Keratinocyte (primary cell): ENCODE data around the gene ZMYM1. TPM values are rescaled to one million over a fixed set of nuclear protein-coding genes. Genes with fewer than 3 reads are reported as not detected.
"Not testable (repeated sequence)": the region's sequence is repeated elsewhere in the genome, so short reads cannot be mapped to it uniquely, and the experiment has no call there.

Experiments used
- DNase-seq: peaks from one replicate; pipeline ENCODE4 v3.0.0-alpha.2; 2011; ENCODE audit warnings: low read depth, missing footprints, low spot score
- FAIRE-seq: peaks from 2 replicates; lab custom pipeline; 2011; peaks lifted over from hg19 to GRCh38; lab: Jason Lieb, UNC
- H2AFZ ChIP-seq: 2 replicates; pipeline ENCODE4 v1.6.0; 2012; ENCODE audit warnings: low read length, control low read depth, inconsistent platforms; ENCODE audit not compliant: control insufficient read depth
- H3K27ac ChIP-seq: 2 replicates; pipeline ENCODE4 v1.5.1; 2011; ENCODE audit warnings: low read length; ENCODE audit not compliant: control insufficient read depth, insufficient read depth
- H3K27me3 ChIP-seq: 3 replicates; pipeline ENCODE4 v1.6.0; 2011; ENCODE audit warnings: low read length; ENCODE audit not compliant: control insufficient read depth, insufficient read depth; ENCODE audit errors: extremely low read depth
- H3K36me3 ChIP-seq, 2 experiments: 2 replicates in 1 of 2; 3 replicates in 1 of 2; pipeline ENCODE4 v1.5.1; 2011; ENCODE audit warnings: low read length in 2 of 2, mild to moderate bottlenecking in 1 of 2; ENCODE audit not compliant: control insufficient read depth in 2 of 2, insufficient read depth in 2 of 2; ENCODE audit errors: extremely low read depth in 1 of 2
- H3K4me1 ChIP-seq: 3 replicates; pipeline ENCODE4 v1.5.1; 2011; ENCODE audit warnings: low read length; ENCODE audit not compliant: control insufficient read depth, insufficient read depth; ENCODE audit errors: extremely low read depth
- H3K4me2 ChIP-seq: 3 replicates; pipeline ENCODE4 v1.6.0; 2011; ENCODE audit warnings: low read depth, low read length; ENCODE audit not compliant: control insufficient read depth, insufficient read depth; ENCODE audit errors: extremely low read depth
- H3K4me3 ChIP-seq, 3 experiments: fragments of 200-600 bp in 1 of 3; sonication (generic) in 1 of 3; 2 replicates in 2 of 3; 3 replicates in 1 of 3; pipeline ENCODE4 v1.5.1; 2011 to 2016; ENCODE audit warnings: low read length in 3 of 3, mild to moderate bottlenecking in 3 of 3, control low read depth in 2 of 3, inconsistent platforms in 1 of 3, low read depth in 1 of 3, mixed read lengths in 1 of 3, mixed run types in 1 of 3, moderate library complexity in 1 of 3; ENCODE audit not compliant: control insufficient read depth in 2 of 3, insufficient read depth in 2 of 3; ENCODE audit errors: extremely low read depth in 1 of 3
- H3K79me2 ChIP-seq: 2 replicates; pipeline ENCODE4 v1.6.0; 2012; ENCODE audit warnings: low read length; ENCODE audit not compliant: control insufficient read depth, insufficient read depth
- H3K9ac ChIP-seq: 3 replicates; pipeline ENCODE4 v1.6.0; 2011; ENCODE audit warnings: low read length; ENCODE audit not compliant: control insufficient read depth, insufficient read depth; ENCODE audit errors: extremely low read depth
- H3K9me1 ChIP-seq: 3 replicates; pipeline ENCODE4 v1.6.0; 2011; ENCODE audit warnings: low read length; ENCODE audit not compliant: control insufficient read depth, insufficient read depth; ENCODE audit errors: extremely low read depth
- H3K9me3 ChIP-seq: 2 replicates; pipeline ENCODE4 v1.5.1; 2012; ENCODE audit warnings: low read depth, low read length; ENCODE audit not compliant: control insufficient read depth
- H4K20me1 ChIP-seq: 3 replicates; pipeline ENCODE4 v1.6.0; 2011; ENCODE audit warnings: low read length; ENCODE audit not compliant: control insufficient read depth, insufficient read depth; ENCODE audit errors: extremely low read depth
- CTCF ChIP-seq, 3 experiments: IDR thresholded peaks in 1 of 3; conservative IDR thresholded peaks in 1 of 3; optimal IDR thresholded peaks in 1 of 3; 2 replicates in 2 of 3; 3 replicates in 1 of 3; pipeline versions ENCODE3 to v1.5.1; 2011; ENCODE audit warnings: low read length in 3 of 3, mild to moderate bottlenecking in 3 of 3, moderate library complexity in 2 of 3, control low read depth in 1 of 3, inconsistent platforms in 1 of 3; ENCODE audit not compliant: insufficient read depth in 2 of 3; ENCODE audit errors: extremely low read depth in 1 of 3
- EZH2 ChIP-seq: IDR thresholded peaks from one replicate; pipeline ENCODE4 v1.6.1; 2012; ENCODE audit warnings: inconsistent platforms, mild to moderate bottlenecking, low read length, moderate library complexity
- dilution Hi-C: fragments of 300-500 bp; cut with MboI; formaldehyde crosslinking; loops from one replicate; pipeline ENCODE4 v1.7.0; 2020; ENCODE audit warnings: low sequenced_read_pairs; ENCODE audit not compliant: extremely low pct_ligation_motif_present
- polyA plus RNA-seq, 5 experiments: library from polyadenylated mRNA; depleted of rRNA in 3 of 5; stranded (reverse) in 3 of 5; stranded (forward) in 1 of 5; unstranded in 1 of 5; fragments of >200 nt; gene quantifications; 1 replicate in 1 of 5; 2 replicates in 3 of 5; 3 replicates in 1 of 5; pipeline versions ENCODE4 v1.2.1 to v1.2.3, GENCODE V29; 2011 to 2012; ENCODE audit warnings: missing spikeins in 2 of 5, low read depth in 1 of 5, low replicate concordance in 1 of 5

ZMYM1 gene
- polyA plus RNA-seq, 1 donor (not counting 4 experiments of a cell fraction or from before 2014, with no cell fraction given): 21.2 TPM

- FAIRE-seq: peak; percentile 9
- no peak overlapping the region for H3K4me3 ChIP-seq
- H3K9me3 ChIP-seq: no peaks in the 10 kb centered on the region
- DNase-seq: no peak
- no peak overlapping the region for H2AFZ ChIP-seq
- no peaks in the 10 kb centered on the region for H3K79me2 ChIP-seq
- TF ChIP-seq CTCF (optimal IDR thresholded peaks at IDR 0.05 in 1 of 3, IDR thresholded peaks at IDR 0.05 in 1 of 3, conservative IDR thresholded peaks at IDR 0.05 in 1 of 3; ENCODE audit: extremely low read depth in 1 of 3, insufficient read depth in 2 of 3, low read length in 3 of 3) (no peak), EZH2 (no peak)
- H4K20me1 ChIP-seq: no peaks in the 10 kb centered on the region
- H3K9me1 ChIP-seq: no peaks in the 10 kb centered on the region
- H3K27me3 ChIP-seq: no peaks in the 10 kb centered on the region
- H3K36me3 ChIP-seq: no peaks in the 10 kb centered on the region
- peaks cover 3% of the 10 kb centered on the region for H3K4me1 ChIP-seq
- H3K4me2 ChIP-seq: no peak overlapping the region
- no peak overlapping the region for H3K27ac ChIP-seq
- dilution Hi-C loops: no loop called here
- H3K9ac ChIP-seq: no peak overlapping the region
Measured at GRCh38 chr1:35143737-35144508, 64.7 kb downstream of the ZMYM1 start.

- dilution Hi-C loops, FAIRE-seq: not testable (repeated sequence)
- peak overlapping the region in 2 of 3 experiments; percentile 25 to 59 for H3K4me3 ChIP-seq
Measured at GRCh38 chr1:35145892-35146549, 66.8 kb downstream of the ZMYM1 start.

More at GRCh38 chr1:35145892-35146549, 66.8 kb downstream of the ZMYM1 start:
- H3K9ac ChIP-seq, H3K9me1 ChIP-seq, H3K36me3 ChIP-seq, H4K20me1 ChIP-seq, DNase-seq, H3K79me2 ChIP-seq, H3K27me3 ChIP-seq, H3K4me1 ChIP-seq, H3K9me3 ChIP-seq, H3K27ac ChIP-seq: not testable (repeated sequence)
- Histone ChIP-seq H3K4me2 (peak overlapping the region; percentile 73), H2AFZ (peak overlapping the region; percentile 85)
